Lung (tissue), 12 donors: ENCODE measurements around the gene MRPL39. TPM values are rescaled to one million over a fixed set of nuclear protein-coding genes. Genes with fewer than 3 reads are reported as not detected.
A peak's percentile ranks its signal among the peaks of the same experiment; 100 is the strongest.
"Not testable (repeated sequence)": the region's sequence is repeated elsewhere in the genome, so short reads cannot be mapped to it uniquely, and the experiment has no call there.

Source experiments
- ATAC-seq: fragments of 200-7000 bp; cut with Tn5 transposase; one replicate; pipeline ENCODE4 v1.9.1; 2020; ENCODE audit warnings: moderate number of reproducible peaks; ENCODE audit not compliant: insufficient read depth, low FRiP score
- DNase-seq, 3 donors: peaks; one replicate each; pipeline ENCODE4 v3.0.0-alpha.2; 2013 to 2017
- H3K27ac ChIP-seq, 2 donors: one replicate each; pipeline ENCODE4 v1.5.1; 2013; ENCODE audit warnings: mild to moderate bottlenecking in 2 of 2, moderate library complexity in 2 of 2, control low read depth in 1 of 2, inconsistent platforms in 1 of 2, low read depth in 1 of 2, low read length in 1 of 2
- H3K27me3 ChIP-seq, 3 donors: one replicate each; pipeline ENCODE4 v1.5.1; 2013; ENCODE audit warnings: low read length in 2 of 3; ENCODE audit not compliant: control insufficient read depth in 3 of 3, insufficient read depth in 3 of 3
- H3K36me3 ChIP-seq, 4 donors: one replicate each; pipeline ENCODE4 v1.5.1; 2013; ENCODE audit warnings: low read length in 4 of 4, mild to moderate bottlenecking in 1 of 4, moderate library complexity in 1 of 4; ENCODE audit not compliant: control insufficient read depth in 4 of 4, insufficient read depth in 4 of 4
- H3K4me1 ChIP-seq, 5 donors: one replicate each; pipeline ENCODE4 v1.5.1; 2013; ENCODE audit warnings: low read length in 5 of 5, mild to moderate bottlenecking in 2 of 5, moderate library complexity in 1 of 5; ENCODE audit not compliant: control insufficient read depth in 5 of 5, insufficient read depth in 5 of 5
- H3K4me3 ChIP-seq: one replicate; pipeline ENCODE4 v1.5.1; 2013; ENCODE audit warnings: mild to moderate bottlenecking, control low read depth, moderate library complexity
- H3K9ac ChIP-seq, 2 donors: one replicate each; pipeline ENCODE4 v1.5.1; 2013; ENCODE audit warnings: low read length in 2 of 2, control low read depth in 1 of 2; ENCODE audit not compliant: insufficient read depth in 1 of 2
- H3K9me3 ChIP-seq, 4 donors: one replicate each; pipeline ENCODE4 v1.5.1; 2013; ENCODE audit warnings: low read length in 3 of 4, mild to moderate bottlenecking in 1 of 4, moderate library complexity in 1 of 4; ENCODE audit not compliant: control insufficient read depth in 4 of 4, insufficient read depth in 3 of 4
- CTCF ChIP-seq: IDR thresholded peaks from 2 replicates; pipeline ENCODE4 v1.5.1; 2012; ENCODE audit warnings: mild to moderate bottlenecking; ENCODE audit errors: control extremely low read depth, extremely low read depth
- WGBS, 2 donors: extraction: QIAGEN DNeasy Blood & Tissue Kit; methylation state at CpG; one replicate each; pipeline ENCODE4 v1.1.7; 2013; 5-methylcytosine and 5-hydroxymethylcytosine counted together
- polyA plus RNA-seq, 2 donors: library from polyadenylated mRNA; stranded (reverse); fragments of 200-250 nt; gene quantifications; one replicate each; pipeline ENCODE4 v1.2.1, GENCODE V29; 2013
- total RNA-seq, 2 donors: library from RNA; depleted of rRNA in 1 of 2; stranded (reverse); fragments of >200 nt in 1 of 2; gene quantifications; one replicate each; pipeline ENCODE4 v1.2.1, GENCODE V29; 2014 to 2021
- donor health status: control.
- donor health status: control.
- donor health status: Bipolar disorder and iron deficiency.
- donor health status: healthy.
- donor health status: DM: yes; HTN: yes; CAD: no.

Gene MRPL39
- total and polyA plus RNA-seq, 4 donors: 21.8 to 31.6 (median 29.5) TPM

GRCh38 chr21:25632296-25632695, 25.0 kb upstream of the MRPL39 start:
- DNase-seq (no peak), ATAC-seq (no peak)
- H3K27me3 ChIP-seq: no peaks in the 10 kb centered on the region
- H3K9ac ChIP-seq: no peak overlapping the region
- TF ChIP-seq CTCF: no peak
- H3K36me3 ChIP-seq: no peaks in the 10 kb centered on the region
- no peaks in the 10 kb centered on the region for H3K9me3 ChIP-seq
- 68 to 87% methylated on average over 2 of the region's 2 CpGs for WGBS, 2 donors
- no peak overlapping the region for H3K4me3 ChIP-seq
- H3K4me1 ChIP-seq: no peaks in the 10 kb centered on the region
- H3K27ac ChIP-seq: no peak overlapping the region

GRCh38 chr21:25626757-25627156, 19.5 kb upstream of the MRPL39 start:
- Histone ChIP-seq H3K27me3 (no peaks in the 10 kb centered on the region), H3K9me3 (no peaks in the 10 kb centered on the region), H3K36me3 (no peaks in the 10 kb centered on the region), H3K27ac (no peak overlapping the region), H3K9ac (no peak overlapping the region), H3K4me3 (no peak overlapping the region), H3K4me1 (peaks cover 0 to 2% (median 0%) of the 10 kb centered on the region in 5 donors)
- no peak for ATAC-seq
- no peak for TF ChIP-seq CTCF
- 48 to 66% methylated on average over 2 of the region's 2 CpGs for WGBS, 2 donors
- DNase-seq: peak; percentile 22 to 63 (median 45)

- not testable (repeated sequence) for H3K27ac ChIP-seq, ATAC-seq, H3K4me1 ChIP-seq, H3K9me3 ChIP-seq, H3K9ac ChIP-seq, H3K36me3 ChIP-seq, H3K4me3 ChIP-seq, DNase-seq, H3K27me3 ChIP-seq
- 89 to 95% methylated on average over 11 of the region's 11 CpGs for WGBS, 2 donors
Measured at GRCh38 chr21:25625776-25626555, 18.7 kb upstream of the MRPL39 start.

- 60 to 81% methylated on average over 1 of the region's 1 CpG for WGBS, 2 donors
- no peak overlapping the region for H3K4me3 ChIP-seq
- no peak overlapping the region for H3K9ac ChIP-seq
- H3K27ac ChIP-seq: no peak overlapping the region
- peak in 2 of 3 donors; percentile 39 to 45 for DNase-seq
- H3K27me3 ChIP-seq: no peaks in the 10 kb centered on the region
- TF ChIP-seq CTCF: no peak
- H3K36me3 ChIP-seq: no peaks in the 10 kb centered on the region
- peaks cover 0 to 2% (median 0%) of the 10 kb centered on the region in 5 donors for H3K4me1 ChIP-seq
- H3K9me3 ChIP-seq: no peaks in the 10 kb centered on the region
- ATAC-seq: no peak
Measured at GRCh38 chr21:25625036-25625435, 17.8 kb upstream of the MRPL39 start.
